HG02938 (cell line): ENCODE measurements around the gene PATJ.

Experiments
- ATAC-seq: cut with Tn5 transposase; IDR thresholded peaks from one replicate; pipeline ENCODE4 v1.9.1; 2021; ENCODE audit warnings: mild to moderate bottlenecking, moderate library complexity; ENCODE audit not compliant: unreplicated experiment

PATJ gene

GRCh38 chr1:61980561-61980960 lies 238.3 kb downstream of the PATJ start:
- no peak for ATAC-seq

- no peak for ATAC-seq
These were observed 239.8 kb downstream of the PATJ start for GRCh38 chr1:61981870-61982660.

- no peak for ATAC-seq
These were observed 241.0 kb downstream of the PATJ start for GRCh38 chr1:61983236-61983635.

- no peak for ATAC-seq
These were observed 250.0 kb downstream of the PATJ start for GRCh38 chr1:61992257-61992656.

GRCh38 chr1:61993331-61993961 lies 251.2 kb downstream of the PATJ start:
- ATAC-seq, result no peak

GRCh38 chr1:61995641-61996040 lies 253.4 kb downstream of the PATJ start:
- ATAC-seq, result no peak

GRCh38 chr1:61997123-61997522 lies 254.8 kb downstream of the PATJ start:
- no peak for ATAC-seq

- ATAC-seq, result no peak
These were observed 261.5 kb downstream of the PATJ start for GRCh38 chr1:62003777-62004176.

- no peak for ATAC-seq
These were observed 264.4 kb downstream of the PATJ start for GRCh38 chr1:62006690-62007089.

GRCh38 chr1:62011006-62011405 lies 268.7 kb downstream of the PATJ start:
- ATAC-seq, result no peak

GRCh38 chr1:62012095-62012494 lies 269.8 kb downstream of the PATJ start:
- ATAC-seq, result no peak

GRCh38 chr1:62012836-62013235 lies 270.6 kb downstream of the PATJ start:
- no peak for ATAC-seq

- no peak for ATAC-seq
These were observed 271.0 kb downstream of the PATJ start for GRCh38 chr1:62013264-62013663.

GRCh38 chr1:62022382-62022983 lies 280.2 kb downstream of the PATJ start:
- no peak for ATAC-seq

- ATAC-seq, result no peak
These were observed 282.4 kb downstream of the PATJ start for GRCh38 chr1:62024690-62025089.

- ATAC-seq, result no peak
These were observed 282.9 kb downstream of the PATJ start for GRCh38 chr1:62025154-62025553.

- ATAC-seq, result no peak
These were observed 283.6 kb downstream of the PATJ start for GRCh38 chr1:62025892-62026291.

GRCh38 chr1:62029704-62030103 lies 287.4 kb downstream of the PATJ start:
- no peak for ATAC-seq

- ATAC-seq, result no peak
These were observed 292.5 kb downstream of the PATJ start for GRCh38 chr1:62034790-62035189.

- no peak for ATAC-seq
These were observed 295.0 kb downstream of the PATJ start for GRCh38 chr1:62037274-62037673.

- ATAC-seq, result no peak
These were observed 296.5 kb downstream of the PATJ start for GRCh38 chr1:62038594-62039284.

GRCh38 chr1:62040450-62040849 lies 298.2 kb downstream of the PATJ start:
- no peak for ATAC-seq
